Liver (tissue), 9 donors: ENCODE measurements around the gene CFAP69. TPM values are rescaled to one million over a fixed set of nuclear protein-coding genes. Genes with fewer than 3 reads are reported as not detected.

Experiments
- DNase-seq: peaks from one replicate; pipeline ENCODE4 v3.0.0-alpha.2; 2017; ENCODE audit warnings: low spot score
- H3K27ac ChIP-seq, 2 donors: one replicate each; pipeline ENCODE4 v1.7.0; 2013; ENCODE audit warnings: inconsistent platforms in 2 of 2, low read length in 2 of 2, control low read depth in 1 of 2, low read depth in 1 of 2, mild to moderate bottlenecking in 1 of 2
- H3K27me3 ChIP-seq, 4 donors: one replicate each; pipeline versions ENCODE4 v1.6.1 to v1.7.0; 2013; ENCODE audit warnings: low read length in 3 of 4, inconsistent platforms in 1 of 4, mild to moderate bottlenecking in 1 of 4, moderate library complexity in 1 of 4; ENCODE audit not compliant: control insufficient read depth in 4 of 4, insufficient read depth in 4 of 4
- H3K36me3 ChIP-seq, 4 donors: one replicate each; pipeline versions ENCODE4 v1.6.1 to v1.7.0; 2013; ENCODE audit warnings: low read length in 3 of 4, mild to moderate bottlenecking in 3 of 4, low read depth in 1 of 4, moderate library complexity in 1 of 4; ENCODE audit not compliant: control insufficient read depth in 4 of 4, insufficient read depth in 3 of 4
- H3K4me1 ChIP-seq, 4 donors: one replicate each; pipeline versions ENCODE4 v1.6.1 to v1.7.0; 2013; ENCODE audit warnings: low read length in 3 of 4, mild to moderate bottlenecking in 3 of 4, moderate library complexity in 1 of 4; ENCODE audit not compliant: control insufficient read depth in 4 of 4, insufficient read depth in 4 of 4
- H3K4me3 ChIP-seq, 3 donors: one replicate each; pipeline versions ENCODE4 v1.6.1 to v1.7.0; 2013; ENCODE audit warnings: low read length in 3 of 3, control low read depth in 1 of 3, low read depth in 1 of 3, mild to moderate bottlenecking in 1 of 3
- H3K9ac ChIP-seq, 2 donors: one replicate each; pipeline ENCODE4 v1.7.0; 2013; ENCODE audit warnings: low read length in 2 of 2, mild to moderate bottlenecking in 2 of 2, moderate library complexity in 2 of 2, control low read depth in 1 of 2, low read depth in 1 of 2
- H3K9me3 ChIP-seq, 4 donors: one replicate each; pipeline versions ENCODE4 v1.6.1 to v1.7.0; 2013; ENCODE audit warnings: low read length in 3 of 4; ENCODE audit not compliant: control insufficient read depth in 4 of 4
- ATF3 ChIP-seq: IDR thresholded peaks from 2 replicates; pipeline ENCODE4 v1.6.1; 2016; ENCODE audit warnings: antibody characterized with exemption
- FOXA2 ChIP-seq: IDR thresholded peaks from 2 replicates; pipeline ENCODE4 v1.6.1; 2016; ENCODE audit warnings: antibody characterized with exemption
- GABPA ChIP-seq, 2 donors: IDR thresholded peaks in 1 of 2; conservative IDR thresholded peaks in 1 of 2; 2 replicates each; pipeline ENCODE4 v1.6.1; 2016; ENCODE audit warnings: antibody characterized with exemption in 2 of 2, mild to moderate bottlenecking in 1 of 2, moderate library complexity in 1 of 2
- HNF4A ChIP-seq, 2 donors: conservative IDR thresholded peaks; 2 replicates each; pipeline ENCODE4 v1.6.1; 2016; ENCODE audit warnings: antibody characterized with exemption in 2 of 2, mild to moderate bottlenecking in 2 of 2
- HNF4G ChIP-seq: IDR thresholded peaks from 2 replicates; pipeline ENCODE4 v1.6.1; 2016; ENCODE audit warnings: antibody characterized with exemption
- JUND ChIP-seq, 2 donors: IDR thresholded peaks; 2 replicates each; pipeline ENCODE4 v1.6.1; 2016; ENCODE audit warnings: antibody characterized with exemption in 2 of 2
- MAX ChIP-seq: IDR thresholded peaks from 2 replicates; pipeline ENCODE4 v1.6.1; 2016; ENCODE audit warnings: antibody characterized with exemption
- NR2F2 ChIP-seq: IDR thresholded peaks from 2 replicates; pipeline ENCODE4 v1.6.1; 2016; ENCODE audit warnings: antibody characterized with exemption
- RAD21 ChIP-seq, 2 donors: IDR thresholded peaks; 2 replicates each; pipeline ENCODE4 v1.6.1; 2016; ENCODE audit warnings: antibody characterized with exemption in 2 of 2, mild to moderate bottlenecking in 2 of 2
- REST ChIP-seq: IDR thresholded peaks from 2 replicates; pipeline ENCODE4 v1.6.1; 2016; ENCODE audit warnings: antibody characterized with exemption, mild to moderate bottlenecking
- RXRA ChIP-seq, 2 donors: IDR thresholded peaks; 2 replicates each; pipeline ENCODE4 v1.6.1; 2017 to 2018; ENCODE audit warnings: antibody characterized with exemption in 2 of 2, mild to moderate bottlenecking in 1 of 2
- SP1 ChIP-seq: IDR thresholded peaks from 2 replicates; pipeline ENCODE4 v1.6.1; 2018; ENCODE audit warnings: antibody characterized with exemption, mild to moderate bottlenecking
- TAF1 ChIP-seq: conservative IDR thresholded peaks from 2 replicates; pipeline ENCODE4 v1.6.1; 2016; ENCODE audit warnings: antibody characterized with exemption, mild to moderate bottlenecking
- YY1 ChIP-seq: IDR thresholded peaks from 2 replicates; pipeline ENCODE4 v1.6.1; 2016; ENCODE audit warnings: antibody characterized with exemption, mild to moderate bottlenecking
- ZBTB33 ChIP-seq: IDR thresholded peaks from 2 replicates; pipeline ENCODE4 v1.6.1; 2016; ENCODE audit warnings: antibody characterized with exemption
- WGBS: extraction: QIAGEN DNeasy Blood & Tissue Kit; methylation state at CpG from one replicate; pipeline ENCODE4 v1.1.7; 2013; 5-methylcytosine and 5-hydroxymethylcytosine counted together
- polyA plus RNA-seq, 2 donors: library from polyadenylated mRNA; stranded (reverse) in 1 of 2; unstranded in 1 of 2; fragments of 200-250 nt in 1 of 2; fragments of >200 nt in 1 of 2; fragmentation: Nextera tagmentation in 1 of 2; extraction: Ambion mirVana in 1 of 2; gene quantifications; one replicate each; pipeline versions ENCODE4 v1.2.1 to v1.2.3, GENCODE V29; 2013 to 2015
- total RNA-seq, 2 donors: library from RNA; depleted of rRNA; stranded (reverse); fragments of >200 nt; gene quantifications; one replicate each; pipeline ENCODE4 v1.2.3, GENCODE V29; 2014
- donor health status: healthy.
- donor health status: healthy.
- donor health status: healthy.
- donor health status: healthy.
- donor health status: healthy.

Gene CFAP69
- total and polyA plus RNA-seq, 4 donors, result 1.2 to 11.7 (median 4.1) TPM

- no peak for TF ChIP-seq REST
- TF ChIP-seq TAF1, result no peak
- TF ChIP-seq MAX, result no peak
Measured at GRCh38 chr7:90213521-90213920, 31.5 kb upstream of the CFAP69 start (continued).

- H3K36me3 ChIP-seq, result no peaks in the 10 kb centered on the region
- H3K27me3 ChIP-seq, result no peaks in the 10 kb centered on the region
- H3K27ac ChIP-seq, result peak overlapping the region in 1 of 2 donors; percentile 38
- TF ChIP-seq GABPA (IDR thresholded peaks at IDR 0.05 in 1 of 2, conservative IDR thresholded peaks at IDR 0.05 in 1 of 2) (no peak), RAD21 (IDR thresholded peaks at IDR 0.05) (no peak), HNF4A (conservative IDR thresholded peaks at IDR 0.05) (no peak), MAX (no peak), RXRA (IDR thresholded peaks at IDR 0.05) (no peak), JUND (IDR thresholded peaks at IDR 0.05) (no peak), YY1 (no peak), REST (no peak), SP1 (no peak), HNF4G (no peak), TAF1 (no peak)
- no peaks in the 10 kb centered on the region for H3K9me3 ChIP-seq
- H3K4me1 ChIP-seq, result peaks cover 3 to 28% (median 20%) of the 10 kb centered on the region in 4 donors
- no peak for DNase-seq
- 65% methylated on average over 6 of the region's 6 CpGs for WGBS
- H3K4me3 ChIP-seq, result no peak overlapping the region
- H3K9ac ChIP-seq, result no peak overlapping the region
Measured at GRCh38 chr7:90216080-90216674, 28.8 kb upstream of the CFAP69 start.

- Histone ChIP-seq H3K9ac (no peak overlapping the region), H3K27me3 (no peaks in the 10 kb centered on the region), H3K4me1 (peaks cover 3 to 26% (median 18%) of the 10 kb centered on the region in 4 donors), H3K4me3 (no peak overlapping the region), H3K36me3 (no peaks in the 10 kb centered on the region), H3K9me3 (no peaks in the 10 kb centered on the region), H3K27ac (peak overlapping the region in 1 of 2 donors; percentile 38)
- DNase-seq, result no peak
- WGBS, result 32% methylated on average over 2 of the region's 2 CpGs
- no peak for TF ChIP-seq ZBTB33
- TF ChIP-seq SP1, result peak; percentile 56
- no peak for TF ChIP-seq REST
- no peak for TF ChIP-seq FOXA2
- no peak for TF ChIP-seq NR2F2
- peak; percentile 26 for TF ChIP-seq MAX
- TF ChIP-seq ATF3, result no peak
- TF ChIP-seq HNF4A (conservative IDR thresholded peaks at IDR 0.05), result peak; percentile 26 to 38
- TF ChIP-seq RAD21 (IDR thresholded peaks at IDR 0.05), result peak in 1 of 2 donors; percentile 37
Measured at GRCh38 chr7:90216771-90217170, 28.2 kb upstream of the CFAP69 start.
